ENCODE measurements around the gene NDUFA11. TPM values are rescaled to one million over a fixed set of nuclear protein-coding genes. Genes with fewer than 3 reads are reported as not detected.

NDUFA11 gene
- total RNA-seq, 2 donors from 2014 or later, result 83.2 to 177 TPM

GRCh38 chr19:5905114-5905778, 1.7 kb upstream of the NDUFA11 start:
- H3K4me1 ChIP-seq (ENCODE audit: control insufficient read depth in 1 of 2, low read depth in 2 of 2), result peaks cover 18 to 24% of the 10 kb centered on the region in 2 donors
- no peak for ATAC-seq (ENCODE audit: insufficient number of reproducible peaks, low FRiP score, low read depth)

GRCh38 chr19:5904352-5905113, 943 bp upstream of the NDUFA11 start, which contains the start of gene VMAC:
TSS of gene VMAC (plus strand) at chr19:5904872. CDS start at chr19:5904891, 19 bp downstream.
- Histone ChIP-seq H3K4me3 (peak within 1 kb of the TSS; percentile 92), H3K27me3 (replicated peaks; ENCODE audit: insufficient read depth) (no peaks in the 10 kb centered on the region), H3K27ac (peak within 1 kb of the TSS; percentile 81 to 86), H3K36me3 (peaks cover 6% of the 10 kb centered on the region), H3K4me1 (ENCODE audit: control insufficient read depth in 1 of 2, low read depth in 2 of 2) (peaks cover 18 to 24% of the 10 kb centered on the region in 2 donors), H3K9me3 (no peaks in the 10 kb centered on the region)
- DNase-seq (ENCODE audit: low spot score) (peak; percentile 100), ATAC-seq (ENCODE audit: insufficient number of reproducible peaks, low FRiP score, low read depth) (peak; percentile 89)
- TF ChIP-seq CTCF (IDR thresholded peaks at IDR 0.05), result no peak

More at GRCh38 chr19:5905114-5905778, 1.7 kb upstream of the NDUFA11 start:
- no peak for TF ChIP-seq CTCF (IDR thresholded peaks at IDR 0.05)
- H3K27ac ChIP-seq, result peak overlapping the region; percentile 81 to 86
- no peak for DNase-seq (ENCODE audit: low spot score)
- H3K9me3 ChIP-seq, result no peaks in the 10 kb centered on the region
- H3K4me3 ChIP-seq, result peak overlapping the region; percentile 92
- peaks cover 11% of the 10 kb centered on the region for H3K36me3 ChIP-seq
- H3K27me3 ChIP-seq (replicated peaks; ENCODE audit: insufficient read depth), result no peaks in the 10 kb centered on the region

GRCh38 chr19:5903056-5903623, 450 bp downstream of the NDUFA11 start:
- no peak for TF ChIP-seq CTCF (IDR thresholded peaks at IDR 0.05)
- ATAC-seq (ENCODE audit: insufficient number of reproducible peaks, low FRiP score, low read depth) (no peak), DNase-seq (ENCODE audit: low spot score) (no peak)
- H3K27me3 ChIP-seq (replicated peaks; ENCODE audit: insufficient read depth), result no peaks in the 10 kb centered on the region
- peaks cover 18 to 24% of the 10 kb centered on the region in 2 donors for H3K4me1 ChIP-seq (ENCODE audit: control insufficient read depth in 1 of 2, low read depth in 2 of 2)
- no peaks in the 10 kb centered on the region for H3K36me3 ChIP-seq
- H3K27ac ChIP-seq, result peak overlapping the region; percentile 81 to 83
- H3K9me3 ChIP-seq, result no peaks in the 10 kb centered on the region
- peak overlapping the region; percentile 92 for H3K4me3 ChIP-seq

- DNase-seq (ENCODE audit: low spot score), result no peak
- Histone ChIP-seq H3K27me3 (replicated peaks; ENCODE audit: insufficient read depth) (no peaks in the 10 kb centered on the region), H3K9me3 (no peaks in the 10 kb centered on the region), H3K4me1 (ENCODE audit: control insufficient read depth in 1 of 2, low read depth in 2 of 2) (peaks cover 18 to 22% of the 10 kb centered on the region in 2 donors), H3K36me3 (peaks cover 9% of the 10 kb centered on the region), H3K27ac (no peak overlapping the region), H3K4me3 (no peak overlapping the region)
- no peak for TF ChIP-seq CTCF (IDR thresholded peaks at IDR 0.05)
- ATAC-seq (ENCODE audit: insufficient number of reproducible peaks, low FRiP score, low read depth), result no peak
Measured at GRCh38 chr19:5900976-5901375, 2.6 kb downstream of the NDUFA11 start.

Data from thoracic aorta (tissue), 2 donors.